ENCODE measurements around the gene PSD.

The PSD gene

GRCh38 chr10:102438374-102438773, 19.8 kb upstream of the PSD start:
- no peak for DNase-seq (ENCODE audit: low read depth)

GRCh38 chr10:102437515-102437914, 18.9 kb upstream of the PSD start:
- no peak for DNase-seq (ENCODE audit: low read depth)

GRCh38 chr10:102436312-102436711, 17.7 kb upstream of the PSD start:
- DNase-seq (ENCODE audit: low read depth): no peak

- no peak for DNase-seq (ENCODE audit: low read depth)
Measured at GRCh38 chr10:102435529-102436233, 17.1 kb upstream of the PSD start.

- DNase-seq (ENCODE audit: low read depth): no peak
Measured at GRCh38 chr10:102435133-102435497, 16.5 kb upstream of the PSD start.

GRCh38 chr10:102434394-102435132, 16.0 kb upstream of the PSD start:
- DNase-seq (ENCODE audit: low read depth): no peak

GRCh38 chr10:102433619-102434046, 15.0 kb upstream of the PSD start:
- no peak for DNase-seq (ENCODE audit: low read depth)

GRCh38 chr10:102432162-102432950, 13.8 kb upstream of the PSD start, which contains the start of gene CUEDC2:
Gene CUEDC2, minus strand, starts transcription at chr10:102432574. Its CDS starts 7,386 bp downstream, at chr10:102425188.
- peak; percentile 90 for DNase-seq (ENCODE audit: low read depth)

GRCh38 chr10:102431452-102432124, 13.0 kb upstream of the PSD start:
- no peak for DNase-seq (ENCODE audit: low read depth)

- DNase-seq (ENCODE audit: low read depth): no peak
Measured at GRCh38 chr10:102429468-102429867, 10.9 kb upstream of the PSD start.

- DNase-seq (ENCODE audit: low read depth): no peak
Measured at GRCh38 chr10:102426803-102427287, 8.3 kb upstream of the PSD start.

- no peak for DNase-seq (ENCODE audit: low read depth)
Measured at GRCh38 chr10:102425444-102425843, 6.9 kb upstream of the PSD start.

GRCh38 chr10:102424916-102425315, 6.3 kb upstream of the PSD start:
- DNase-seq (ENCODE audit: low read depth): no peak

- no peak for DNase-seq (ENCODE audit: low read depth)
Measured at GRCh38 chr10:102424145-102424544, 5.6 kb upstream of the PSD start.

- no peak for DNase-seq (ENCODE audit: low read depth)
Measured at GRCh38 chr10:102423372-102423968, 4.9 kb upstream of the PSD start.

GRCh38 chr10:102422545-102423129, 4.1 kb upstream of the PSD start:
- DNase-seq (ENCODE audit: low read depth): no peak

- DNase-seq (ENCODE audit: low read depth): no peak
Measured at GRCh38 chr10:102421757-102422512, 3.4 kb upstream of the PSD start.

GRCh38 chr10:102421507-102421756, 2.8 kb upstream of the PSD start:
- no peak for DNase-seq (ENCODE audit: low read depth)

- DNase-seq (ENCODE audit: low read depth): peak; percentile 82
Measured at GRCh38 chr10:102420714-102421506, 2.3 kb upstream of the PSD start, which contains the start of gene FBXL15. Gene FBXL15, plus strand, starts transcription at chr10:102420836. Its CDS starts 294 bp downstream, at chr10:102421130.

Data from T follicular helper cell (primary cell).